Posterior vena cava (tissue), 2 donors: ENCODE results near the gene SRD5A2. TPM values are rescaled to one million over a fixed set of nuclear protein-coding genes. Genes with fewer than 3 reads are reported as not detected.
"Not testable (repeated sequence)": the region's sequence is repeated elsewhere in the genome, so short reads cannot be mapped to it uniquely, and the experiment has no call there.

ENCODE experiments used
- DNase-seq: peaks from one replicate; pipeline ENCODE4 v3.0.0-alpha.2; 2020; ENCODE audit warnings: low spot score
- intact Hi-C, 2 donors: fragments of 100-400 bp; cut with DNase I; formaldehyde crosslinking; loops; one replicate each; pipeline versions ENCODE4 v1.14.1 to v1.14.2; 2022 to 2023
- total RNA-seq, 2 donors: library from RNA; stranded (reverse); fragmentation: NEBNext Ultra II Directional; extraction: Animal tissue kit (Norgen Biotek cat#: 25700); gene quantifications; one replicate each; pipeline ENCODE4 v1.2.1, GENCODE V29; 2021
- donor health status: DM: yes; HTN: yes; CAD: no.
- donor health status: DM: yes; HTN: yes; CAD: no.

SRD5A2 gene
- total RNA-seq, 2 donors from 2014 or later = not detected

GRCh38 chr2:31539505-31539904, 41.2 kb downstream of the SRD5A2 start:
- intact Hi-C loops = no loop called here
- no peak for DNase-seq

- intact Hi-C loops = no loop called here
- no peak for DNase-seq
Observed at GRCh38 chr2:31535768-31536167, 45.0 kb downstream of the SRD5A2 start.

DNA sequence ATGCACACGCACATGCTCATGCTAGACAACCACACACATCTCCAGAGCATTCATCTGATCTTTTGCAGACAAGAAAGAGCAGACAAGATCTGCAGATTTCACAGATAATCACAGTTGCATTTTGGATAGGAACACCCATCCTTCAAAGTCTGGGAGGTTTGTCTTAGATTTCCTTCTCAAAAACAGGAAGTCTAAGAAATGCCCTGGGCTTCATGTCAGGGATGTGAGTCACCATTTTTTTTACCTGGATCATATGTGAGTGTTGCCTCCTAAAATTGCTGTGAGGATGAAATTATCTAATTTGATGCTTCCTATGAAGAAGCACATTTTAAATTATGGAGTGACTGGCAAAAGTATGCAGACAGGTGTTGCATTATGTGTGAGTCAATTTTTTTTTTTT, 46.1 kb downstream of the SRD5A2 start:
- intact Hi-C loops = no loop called here
- DNase-seq = no peak

DNA sequence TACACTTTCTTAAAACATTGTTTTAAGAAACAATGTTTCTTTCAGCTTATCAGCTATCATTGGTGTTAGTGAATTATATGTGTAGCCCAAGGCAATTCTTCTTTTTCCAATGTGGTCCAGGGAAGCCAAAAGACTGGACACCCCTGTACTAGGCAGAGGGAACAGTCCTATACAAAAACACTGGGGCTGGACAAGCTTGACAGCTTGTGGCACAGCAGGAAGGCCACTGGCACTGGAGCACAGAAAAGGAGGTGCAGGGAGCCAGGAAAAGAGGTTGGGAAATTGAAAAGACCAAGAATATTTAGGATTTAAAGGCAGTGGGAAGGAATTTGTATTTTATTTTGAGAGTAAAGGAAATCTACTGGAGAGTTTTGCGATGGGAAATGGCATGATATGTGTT, 47.7 kb downstream of the SRD5A2 start:
- DNase-seq = no peak
- intact Hi-C loops = no loop called here

- intact Hi-C loops = no loop called here
- DNase-seq = no peak
Observed at GRCh38 chr2:31531101-31531500, 49.6 kb downstream of the SRD5A2 start.

DNA sequence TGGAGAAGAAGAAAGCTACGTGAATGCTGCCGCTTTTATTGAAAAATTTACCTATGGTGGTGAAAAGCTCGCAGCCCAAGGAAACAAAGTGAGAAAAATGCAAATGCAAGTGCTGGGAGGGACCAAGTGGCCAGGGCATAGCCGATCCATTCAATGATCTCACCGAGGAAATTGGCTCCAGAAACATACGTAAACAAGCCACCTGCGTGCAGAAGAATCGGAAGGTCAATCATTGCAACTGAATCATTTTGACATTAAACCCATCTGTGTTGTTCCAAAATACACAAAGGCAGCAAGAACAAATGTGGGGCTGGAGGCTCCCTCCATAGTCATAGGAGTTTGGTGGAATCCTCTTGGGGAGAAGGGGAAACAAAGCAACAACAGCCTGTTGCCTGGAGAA, 51.5 kb downstream of the SRD5A2 start:
- intact Hi-C loops = no loop called here
- no peak for DNase-seq

- DNase-seq = no peak
- intact Hi-C loops = no loop called here
Observed at GRCh38 chr2:31528823-31529222, 51.9 kb downstream of the SRD5A2 start.

DNA sequence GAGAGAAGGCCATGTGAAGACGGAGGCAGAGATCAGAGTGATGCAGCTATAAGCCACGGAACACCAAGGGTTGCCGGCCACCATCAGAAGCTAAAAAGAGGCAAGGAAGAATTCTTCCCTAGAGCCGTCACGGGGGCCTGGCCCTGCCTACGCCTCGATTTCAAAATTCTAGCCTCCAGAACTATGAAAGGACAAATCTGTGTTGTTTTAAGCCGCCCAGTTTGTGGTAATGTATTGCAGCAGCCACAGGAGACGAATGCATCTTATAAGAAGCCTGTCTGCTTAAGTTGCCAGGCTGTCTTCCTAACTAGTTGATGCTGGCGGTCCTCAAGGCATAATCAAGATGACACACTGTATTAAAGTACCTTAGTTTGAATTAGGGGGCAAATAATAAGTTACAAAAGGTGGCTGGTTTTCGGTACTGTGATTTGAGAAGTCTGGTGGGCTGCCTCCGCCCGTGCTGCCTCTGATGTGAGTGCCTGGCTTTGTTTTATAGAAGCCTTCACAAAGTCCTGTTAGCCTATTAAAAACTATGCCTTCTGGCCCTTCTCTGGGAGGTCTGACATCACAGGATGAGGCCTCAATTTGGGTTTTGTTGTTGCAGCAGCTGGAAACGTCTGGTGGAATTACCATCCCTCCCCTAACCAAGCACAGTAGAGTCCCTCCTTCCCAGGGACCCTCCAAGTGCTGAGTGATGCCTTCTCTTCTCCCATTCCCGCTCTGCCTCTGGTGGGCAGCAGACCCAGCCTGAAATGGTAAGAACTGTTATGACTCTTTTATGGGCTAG, 53.6 kb downstream of the SRD5A2 start:
- intact Hi-C loops = no loop called here
- DNase-seq = no peak

DNA sequence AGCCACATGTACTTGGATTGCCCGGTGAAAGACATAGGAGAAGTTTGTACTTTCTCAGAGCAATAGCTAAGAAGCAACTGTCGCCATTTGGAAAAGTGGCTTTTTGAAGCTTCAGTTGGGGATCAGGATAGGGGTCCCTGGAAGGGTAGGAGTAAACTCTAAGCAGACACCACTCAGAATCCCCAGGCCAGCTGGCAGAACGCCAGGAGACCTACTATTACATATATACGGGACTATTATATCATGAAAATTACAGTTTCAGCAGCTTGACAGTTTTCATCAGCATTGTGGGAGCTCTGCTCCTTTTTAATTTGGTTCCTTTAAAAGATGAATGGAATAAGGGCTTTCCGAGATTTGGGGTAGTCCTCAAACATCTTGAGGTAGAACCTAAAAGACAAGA, 54.9 kb downstream of the SRD5A2 start:
- no peak for DNase-seq
- intact Hi-C loops = no loop called here

DNA sequence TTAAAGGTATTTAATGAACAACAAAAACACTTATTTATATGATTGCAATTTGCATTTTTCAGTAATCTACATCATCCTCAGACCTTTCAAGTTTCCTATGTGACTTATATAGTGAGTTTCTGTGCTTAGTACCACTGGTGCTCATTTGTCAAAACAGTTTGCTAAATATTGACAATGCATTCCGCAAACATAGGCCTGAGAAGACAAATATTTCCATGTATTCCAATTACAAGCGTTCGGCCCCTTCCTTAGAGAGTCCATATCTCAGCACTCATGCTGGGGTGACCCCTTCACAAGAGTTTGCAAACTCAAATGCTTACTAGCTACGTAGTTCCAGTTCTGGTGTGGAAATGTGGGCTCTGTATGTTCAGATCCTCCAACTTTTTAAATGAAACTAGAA, 56.1 kb downstream of the SRD5A2 start:
- no peak for DNase-seq
- intact Hi-C loops = no loop called here

GRCh38 chr2:31523871-31524492, 56.8 kb downstream of the SRD5A2 start:
- DNase-seq = no peak
- intact Hi-C loops = no loop called here

DNA sequence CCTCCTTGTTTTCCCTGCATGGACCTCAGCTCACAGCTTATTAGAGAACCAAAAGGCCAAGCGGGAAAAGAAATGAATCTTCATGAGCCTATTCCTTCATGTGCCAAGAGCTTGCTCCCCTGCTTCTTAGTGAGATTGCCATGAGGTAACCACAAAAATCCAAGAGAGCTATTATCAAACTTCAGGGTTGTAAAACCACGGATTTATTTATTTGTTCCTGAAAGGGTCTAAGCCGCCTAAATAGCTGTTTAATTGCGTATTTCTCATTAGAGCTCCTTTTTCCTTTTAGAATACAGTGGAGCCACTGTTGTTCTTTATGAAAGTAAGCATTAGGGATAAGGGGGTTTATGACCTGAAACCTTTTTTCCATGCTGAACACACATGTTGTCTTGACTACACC, 58.0 kb downstream of the SRD5A2 start:
- DNase-seq = no peak
- intact Hi-C loops = no loop called here

DNA sequence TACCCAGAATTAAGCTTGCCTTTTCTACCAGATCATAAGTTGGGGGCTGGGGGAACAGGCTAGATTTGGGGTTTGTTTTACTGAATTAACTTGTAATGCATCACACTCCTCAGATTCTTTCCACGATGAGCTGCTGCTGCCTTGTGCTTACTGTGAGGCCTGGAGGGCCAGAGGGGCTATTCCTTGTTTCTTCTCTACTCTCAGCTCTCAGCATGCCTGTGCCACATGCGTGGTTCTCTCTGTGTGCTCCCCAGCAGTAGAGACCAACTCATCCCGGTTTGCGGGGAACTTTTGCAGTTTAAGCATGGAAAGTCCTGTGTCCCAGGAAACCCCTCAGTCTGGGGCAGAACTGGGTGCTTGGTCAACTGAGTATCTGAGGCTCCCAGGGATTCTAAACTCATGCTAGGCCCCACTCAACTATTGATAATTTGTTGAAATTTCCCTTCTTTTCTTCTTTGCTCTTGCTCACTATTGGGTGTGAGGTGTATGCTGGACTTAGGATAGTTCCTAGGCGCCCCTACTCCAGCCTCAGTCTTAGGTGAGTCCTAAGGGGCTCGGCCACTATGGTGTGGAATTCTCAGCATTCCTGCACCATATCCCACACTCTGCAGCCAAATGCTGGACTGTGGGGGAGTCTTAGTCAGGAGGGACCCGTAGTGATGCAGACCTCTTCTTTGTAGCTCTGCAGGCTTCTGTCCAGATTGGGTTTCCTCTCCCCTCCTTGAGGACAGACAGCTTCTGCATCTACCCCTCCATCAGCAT, 63.1 kb downstream of the SRD5A2 start:
- intact Hi-C loops = no loop called here
- DNase-seq = no peak

DNA sequence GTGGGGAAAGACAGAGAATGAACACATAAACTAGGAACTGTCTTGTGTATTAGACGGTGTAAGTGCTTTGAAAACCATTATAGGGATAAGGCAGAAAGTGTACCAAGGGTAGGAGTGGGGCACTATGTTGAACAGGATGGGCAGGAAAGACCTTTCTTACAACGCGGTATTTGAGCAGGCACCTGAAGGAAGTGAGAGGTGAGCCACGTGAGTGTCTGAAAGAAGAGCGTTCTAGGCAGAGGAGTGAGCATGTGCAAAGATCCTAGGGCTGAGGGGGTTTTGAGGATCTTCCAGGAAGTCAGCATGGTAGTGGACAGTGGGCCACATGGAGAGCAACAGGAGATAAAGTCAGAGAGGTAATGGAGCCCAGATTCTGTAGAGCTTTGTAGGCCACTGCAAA, 65.2 kb downstream of the SRD5A2 start:
- no peak for DNase-seq
- intact Hi-C loops = no loop called here

DNA sequence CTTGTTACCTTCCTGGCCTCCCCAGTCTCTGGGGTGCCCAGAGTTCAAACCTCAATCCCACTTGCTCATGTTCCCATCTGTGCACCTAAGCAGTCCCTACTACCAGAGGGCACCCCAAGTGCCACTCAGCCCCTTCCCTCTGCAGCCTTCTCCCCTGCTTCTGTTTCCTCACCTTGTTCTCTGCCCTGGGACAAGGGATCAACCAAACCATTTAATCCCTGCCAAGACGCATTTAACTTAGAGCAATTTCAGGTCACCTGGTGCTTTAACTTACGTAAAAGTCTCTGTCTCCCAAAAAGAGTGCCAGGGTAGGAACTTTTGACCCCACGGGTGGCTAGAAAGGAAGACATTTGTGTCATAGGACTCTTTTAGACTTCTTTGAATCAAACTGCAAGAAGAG, 67.2 kb downstream of the SRD5A2 start:
- intact Hi-C loops = no loop called here
- no peak for DNase-seq

DNA sequence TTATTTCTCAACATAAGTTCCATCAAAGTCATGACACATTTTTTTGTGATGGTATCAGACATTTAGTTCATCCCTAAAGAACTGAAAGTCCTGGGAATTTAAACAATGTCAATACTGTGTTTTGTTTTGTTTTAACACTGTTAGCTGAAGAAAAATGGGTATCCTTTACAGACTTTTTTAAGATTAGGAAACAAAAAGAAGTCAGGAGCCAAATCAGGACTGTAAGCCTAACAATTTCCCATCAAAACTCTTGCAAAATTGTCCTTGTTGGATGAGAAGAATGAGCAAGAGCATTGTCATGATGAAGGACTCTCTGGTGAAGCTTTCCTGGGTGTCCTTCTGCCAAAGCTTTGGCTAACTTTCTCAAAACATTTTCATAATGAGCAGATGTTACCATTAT, 69.4 kb downstream of the SRD5A2 start:
- intact Hi-C loops = no loop called here
- no peak for DNase-seq

DNA sequence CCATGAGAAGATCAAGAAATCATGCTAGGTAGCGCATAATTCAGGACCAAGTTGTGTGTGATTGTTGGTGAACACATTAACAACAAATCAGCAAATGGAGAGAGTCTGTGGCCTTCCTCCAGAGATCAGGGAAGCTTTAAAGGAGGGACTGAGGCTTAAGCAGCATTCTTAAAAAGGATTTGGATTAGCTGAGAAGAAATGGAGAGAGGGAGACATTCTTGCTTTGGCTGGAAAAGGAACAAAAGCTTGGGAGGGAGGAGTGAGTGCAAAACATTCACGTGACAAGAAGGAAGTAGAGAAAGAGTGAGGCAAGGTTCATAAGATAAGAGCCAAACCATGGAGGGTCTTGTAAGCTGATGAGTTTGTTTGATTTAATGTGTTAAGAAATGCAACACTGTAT, 75.6 kb downstream of the SRD5A2 start:
- no peak for DNase-seq
- intact Hi-C loops = no loop called here

DNA sequence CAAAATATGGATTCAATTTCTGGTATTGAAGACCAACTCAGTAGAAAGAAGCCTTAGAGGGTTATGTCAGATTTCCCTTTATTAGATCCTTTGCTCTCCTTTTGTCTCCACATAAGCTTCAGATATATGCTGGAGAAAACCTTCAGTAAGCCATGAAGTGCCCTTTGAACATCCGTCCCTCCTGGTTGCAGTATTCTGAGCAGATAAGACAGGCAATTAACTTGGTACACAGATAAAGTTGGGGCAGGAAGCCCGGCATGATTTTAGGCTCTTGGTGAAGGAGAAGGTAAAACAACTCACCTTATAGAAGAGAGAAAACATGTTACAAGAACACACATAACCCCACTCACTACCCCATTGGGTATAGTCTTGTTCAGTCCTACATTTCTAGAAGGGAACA, 76.4 kb downstream of the SRD5A2 start:
- DNase-seq = no peak
- intact Hi-C loops = no loop called here

GRCh38 chr2:31496451-31496874, 84.3 kb downstream of the SRD5A2 start:
- intact Hi-C loops, DNase-seq: not testable (repeated sequence)

- intact Hi-C loops, DNase-seq: not testable (repeated sequence)
Observed at GRCh38 chr2:31489339-31489738, 91.4 kb downstream of the SRD5A2 start.

GRCh38 chr2:31483246-31483645, 97.5 kb downstream of the SRD5A2 start:
- DNase-seq = no peak
- intact Hi-C loops = no loop called here
